Panc1 (cell line): ENCODE data around the gene FLG2.
"Not testable (repeated sequence)": the region's sequence is repeated elsewhere in the genome, so short reads cannot be mapped to it uniquely, and the experiment has no call there.

Source experiments
- SIN3A ChIP-seq: IDR thresholded peaks from 2 replicates; pipeline ENCODE4 v1.6.1; 2012; ENCODE audit warnings: low read depth, mild to moderate bottlenecking, low read length, moderate library complexity, borderline replicate concordance; ENCODE audit not compliant: insufficient read depth
- TF ChIP-seq, protein P1 (sequence below): fragments of 450-650 bp; IDR thresholded peaks from 2 replicates; pipeline ENCODE4 v1.5.1; 2017; ENCODE audit warnings: mild to moderate bottlenecking

DNA sequence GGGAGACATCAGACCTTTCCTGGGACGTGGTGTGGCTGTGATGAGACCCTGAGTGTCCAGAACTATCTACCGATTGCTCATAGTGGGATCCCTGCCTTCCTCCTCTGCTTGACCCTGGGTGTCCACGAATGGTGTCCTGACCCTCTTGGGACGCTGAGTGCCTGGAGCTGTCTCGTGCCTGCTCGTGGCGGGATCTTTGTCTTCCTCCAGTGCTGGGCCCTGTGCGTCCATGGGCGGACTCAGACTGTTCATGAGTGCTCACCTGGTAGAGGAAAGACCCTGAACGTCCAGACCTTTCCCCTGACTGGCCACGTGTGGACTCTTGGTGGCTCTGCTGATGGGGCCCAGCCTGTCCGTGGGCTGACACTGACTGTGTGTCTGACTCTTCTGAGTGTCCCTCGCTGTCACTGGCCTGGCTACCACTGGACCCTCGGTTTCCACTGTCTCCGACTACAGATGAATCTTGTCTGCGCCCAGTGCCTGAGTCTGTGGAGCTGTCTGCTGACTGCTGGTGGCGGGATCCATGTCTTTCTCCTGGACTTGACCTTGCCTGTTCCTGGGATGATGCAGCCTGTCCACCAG, 50.4 kb downstream of the FLG2 start:
- TF ChIP-seq, protein P1, sequence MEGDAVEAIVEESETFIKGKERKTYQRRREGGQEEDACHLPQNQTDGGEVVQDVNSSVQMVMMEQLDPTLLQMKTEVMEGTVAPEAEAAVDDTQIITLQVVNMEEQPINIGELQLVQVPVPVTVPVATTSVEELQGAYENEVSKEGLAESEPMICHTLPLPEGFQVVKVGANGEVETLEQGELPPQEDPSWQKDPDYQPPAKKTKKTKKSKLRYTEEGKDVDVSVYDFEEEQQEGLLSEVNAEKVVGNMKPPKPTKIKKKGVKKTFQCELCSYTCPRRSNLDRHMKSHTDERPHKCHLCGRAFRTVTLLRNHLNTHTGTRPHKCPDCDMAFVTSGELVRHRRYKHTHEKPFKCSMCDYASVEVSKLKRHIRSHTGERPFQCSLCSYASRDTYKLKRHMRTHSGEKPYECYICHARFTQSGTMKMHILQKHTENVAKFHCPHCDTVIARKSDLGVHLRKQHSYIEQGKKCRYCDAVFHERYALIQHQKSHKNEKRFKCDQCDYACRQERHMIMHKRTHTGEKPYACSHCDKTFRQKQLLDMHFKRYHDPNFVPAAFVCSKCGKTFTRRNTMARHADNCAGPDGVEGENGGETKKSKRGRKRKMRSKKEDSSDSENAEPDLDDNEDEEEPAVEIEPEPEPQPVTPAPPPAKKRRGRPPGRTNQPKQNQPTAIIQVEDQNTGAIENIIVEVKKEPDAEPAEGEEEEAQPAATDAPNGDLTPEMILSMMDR, result not testable (repeated sequence)
- TF ChIP-seq SIN3A, result not testable (repeated sequence)
